ENCODE data around the gene MTMR10. TPM values are rescaled to one million over a fixed set of nuclear protein-coding genes. Genes with fewer than 3 reads are reported as not detected.

MTMR10 gene
- total and polyA plus RNA-seq, 11 donors: 8.6 to 38.9 (median 27.7) TPM

- H3K27me3 ChIP-seq: no peaks in the 10 kb centered on the region
- intact Hi-C loops (cut with DNase I): loop anchor here in 2 of 10 donors (10.0 kb wide), 3 partner anchors 64 to 226 kb away; no protein-coding TSS in a partner anchor
- H3K36me3 ChIP-seq: peaks cover 0 to 78% (median 33%) of the 10 kb centered on the region in 9 donors
- no peaks in the 10 kb centered on the region for H3K9me3 ChIP-seq
- no peak overlapping the region for H3K27ac ChIP-seq
- H3K4me3 ChIP-seq: no peak overlapping the region
- H3K4me1 ChIP-seq: peaks cover 0 to 52% (median 22%) of the 10 kb centered on the region in 12 donors
- DNase-seq (no peak), ATAC-seq (no peak)
- TF ChIP-seq CTCF (IDR thresholded peaks at IDR 0.05) (no peak), POLR2A (IDR thresholded peaks at IDR 0.05) (no peak)
These were observed 13.1 kb downstream of the MTMR10 start for GRCh38 chr15:30978328-30978727.

- WGBS, 4 donors: 79 to 85% (median 84%) methylated on average over 5 of the region's 5 CpGs
- Histone ChIP-seq H3K27me3 (no peaks in the 10 kb centered on the region), H3K36me3 (peaks cover 0 to 76% (median 62%) of the 10 kb centered on the region in 9 donors), H3K27ac (no peak overlapping the region), H3K9me3 (no peaks in the 10 kb centered on the region), H3K4me1 (peaks cover 0 to 32% (median 15%) of the 10 kb centered on the region in 12 donors), H3K4me3 (no peak overlapping the region)
- intact Hi-C loops (cut with DNase I): loop anchor here in 3 of 10 donors (5.0 to 10.0 kb wide), 4 partner anchors 59 to 231 kb away; no protein-coding TSS in a partner anchor
- DNase-seq (no peak), ATAC-seq (no peak)
- TF ChIP-seq POLR2A (IDR thresholded peaks at IDR 0.05) (no peak), CTCF (IDR thresholded peaks at IDR 0.05) (no peak)
These were observed 17.3 kb downstream of the MTMR10 start for GRCh38 chr15:30974112-30974511.

- TF ChIP-seq POLR2A (IDR thresholded peaks at IDR 0.05): no peak
- TF ChIP-seq CTCF (IDR thresholded peaks at IDR 0.05): no peak
- Histone ChIP-seq H3K36me3 (peaks cover 0 to 82% (median 62%) of the 10 kb centered on the region in 9 donors), H3K4me1 (peaks cover 0 to 27% (median 10%) of the 10 kb centered on the region in 12 donors), H3K27me3 (no peaks in the 10 kb centered on the region), H3K9me3 (no peaks in the 10 kb centered on the region), H3K27ac (no peak overlapping the region), H3K4me3 (no peak overlapping the region)
- intact Hi-C loops (cut with DNase I): loop anchor here in 3 of 10 donors (5.0 to 10.0 kb wide), 4 partner anchors 59 to 231 kb away; no protein-coding TSS in a partner anchor
- no peak for DNase-seq
- WGBS, 4 donors: 91 to 94% (median 94%) methylated on average over 4 of the region's 4 CpGs
- ATAC-seq: no peak
These were observed 18.0 kb downstream of the MTMR10 start for GRCh38 chr15:30973379-30973778.

- peak in 2 of 4 donors; percentile 36 to 52 for ATAC-seq
- no peak for TF ChIP-seq POLR2A (IDR thresholded peaks at IDR 0.05)
- TF ChIP-seq CTCF (IDR thresholded peaks at IDR 0.05): no peak
- intact Hi-C loops (cut with DNase I): loop anchor here in 3 of 10 donors (5.0 to 10.0 kb wide), 5 partner anchors 55 to 235 kb away; no protein-coding TSS in a partner anchor
These were observed 21.7 kb downstream of the MTMR10 start for GRCh38 chr15:30969724-30970123.

More at GRCh38 chr15:30969724-30970123, 21.7 kb downstream of the MTMR10 start:
- H3K9me3 ChIP-seq: no peaks in the 10 kb centered on the region
- no peaks in the 10 kb centered on the region for H3K27me3 ChIP-seq
- H3K36me3 ChIP-seq: peaks cover 0 to 94% (median 83%) of the 10 kb centered on the region in 9 donors
- no peak overlapping the region for H3K27ac ChIP-seq
- WGBS, 4 donors: 76 to 84% (median 78%) methylated on average over 2 of the region's 2 CpGs
- H3K4me3 ChIP-seq: no peak overlapping the region
- peaks cover 0 to 13% (median 0%) of the 10 kb centered on the region in 12 donors for H3K4me1 ChIP-seq
- no peak for DNase-seq

All from heart left ventricle (tissue), 16 donors.